HUES6 (cell line): ENCODE data around the gene CHN1.

ENCODE experiments used
- H3K27ac ChIP-seq: 2 replicates; pipeline ENCODE4 v1.7.0; 2013; ENCODE audit warnings: low read depth, mild to moderate bottlenecking, low read length, inconsistent platforms
- H3K27me3 ChIP-seq: 2 replicates; pipeline ENCODE4 v1.6.1; 2013; ENCODE audit warnings: low read length; ENCODE audit not compliant: control insufficient read depth, insufficient read depth
- H3K36me3 ChIP-seq: 2 replicates; pipeline ENCODE4 v1.6.1; 2013; ENCODE audit warnings: low read length; ENCODE audit not compliant: control insufficient read depth, insufficient read depth
- H3K4me1 ChIP-seq: 2 replicates; pipeline ENCODE4 v1.6.1; 2013; ENCODE audit warnings: low read length; ENCODE audit not compliant: control insufficient read depth, insufficient read depth
- H3K4me3 ChIP-seq: 2 replicates; pipeline ENCODE4 v1.5.1; 2013; ENCODE audit warnings: low read depth, low read length
- H3K9ac ChIP-seq: one replicate; pipeline ENCODE4 v1.6.1; 2013; ENCODE audit warnings: mild to moderate bottlenecking, low read length
- H3K9me3 ChIP-seq: 2 replicates; pipeline ENCODE4 v1.6.1; 2013; ENCODE audit warnings: low read depth, low read length; ENCODE audit not compliant: control insufficient read depth, insufficient read depth

The CHN1 gene

GRCh38 chr2:174925046-174925784 lies 80.0 kb downstream of the CHN1 start:
- peaks cover 18% of the 10 kb centered on the region; the same call in 1 of the 2 replicates for H3K36me3 ChIP-seq
- H3K9me3 ChIP-seq: peaks cover 4% of the 10 kb centered on the region; the same call in 1 of the 2 replicates
- no peaks in the 10 kb centered on the region for H3K27me3 ChIP-seq
- peak overlapping the region; percentile 30; the same call in 1 of the 2 replicates for H3K4me3 ChIP-seq
- peaks cover 30% of the 10 kb centered on the region for H3K4me1 ChIP-seq
- peak overlapping the region; percentile 59 for H3K9ac ChIP-seq
- peak overlapping the region; percentile 82 for H3K27ac ChIP-seq

GRCh38 chr2:174924061-174924693 lies 81.0 kb downstream of the CHN1 start:
- Histone ChIP-seq H3K4me1 (peaks cover 30% of the 10 kb centered on the region), H3K36me3 (peaks cover 15% of the 10 kb centered on the region; the same call in 1 of the 2 replicates), H3K27me3 (no peaks in the 10 kb centered on the region), H3K9me3 (peaks cover 4% of the 10 kb centered on the region; the same call in 1 of the 2 replicates), H3K9ac (peak overlapping the region; percentile 59), H3K27ac (peak overlapping the region; percentile 82), H3K4me3 (peak overlapping the region; percentile 30)

GRCh38 chr2:174919947-174920595 lies 85.1 kb downstream of the CHN1 start:
- Histone ChIP-seq H3K36me3 (peaks cover 13% of the 10 kb centered on the region; the same call in 1 of the 2 replicates), H3K4me1 (peaks cover 21% of the 10 kb centered on the region), H3K27ac (no peak overlapping the region), H3K4me3 (no peak overlapping the region), H3K9me3 (peaks cover 4% of the 10 kb centered on the region; the same call in 1 of the 2 replicates), H3K9ac (no peak overlapping the region), H3K27me3 (no peaks in the 10 kb centered on the region)

GRCh38 chr2:174918886-174919526 lies 86.2 kb downstream of the CHN1 start:
- H3K9ac ChIP-seq: no peak overlapping the region
- H3K27me3 ChIP-seq: no peaks in the 10 kb centered on the region
- H3K36me3 ChIP-seq: peaks cover 17% of the 10 kb centered on the region
- H3K27ac ChIP-seq: no peak overlapping the region
- H3K4me3 ChIP-seq: no peak overlapping the region
- H3K9me3 ChIP-seq: peaks cover 4% of the 10 kb centered on the region; the same call in 1 of the 2 replicates
- peaks cover 15% of the 10 kb centered on the region for H3K4me1 ChIP-seq

GRCh38 chr2:174916270-174916930 lies 88.8 kb downstream of the CHN1 start:
- no peaks in the 10 kb centered on the region for H3K27me3 ChIP-seq
- H3K36me3 ChIP-seq: peaks cover 23% of the 10 kb centered on the region

GRCh38 chr2:174914853-174915760 lies 90.1 kb downstream of the CHN1 start:
- Histone ChIP-seq H3K9me3 (no peaks in the 10 kb centered on the region), H3K4me1 (peaks cover 10% of the 10 kb centered on the region; the same call in 1 of the 2 replicates), H3K36me3 (peaks cover 18% of the 10 kb centered on the region), H3K4me3 (no peak overlapping the region), H3K27me3 (no peaks in the 10 kb centered on the region), H3K9ac (no peak overlapping the region), H3K27ac (no peak overlapping the region)

More at GRCh38 chr2:174916270-174916930, 88.8 kb downstream of the CHN1 start:
- no peak overlapping the region for H3K9ac ChIP-seq
- H3K27ac ChIP-seq: no peak overlapping the region
- no peaks in the 10 kb centered on the region for H3K9me3 ChIP-seq
- peaks cover 10% of the 10 kb centered on the region; the same call in 1 of the 2 replicates for H3K4me1 ChIP-seq
- H3K4me3 ChIP-seq: no peak overlapping the region

- peaks cover 6% of the 10 kb centered on the region for H3K4me1 ChIP-seq
- no peaks in the 10 kb centered on the region for H3K9me3 ChIP-seq
- H3K27ac ChIP-seq: no peak overlapping the region
- H3K27me3 ChIP-seq: no peaks in the 10 kb centered on the region
- peaks cover 10% of the 10 kb centered on the region for H3K36me3 ChIP-seq
- H3K9ac ChIP-seq: no peak overlapping the region
- H3K4me3 ChIP-seq: no peak overlapping the region
Observed at GRCh38 chr2:174908284-174908683, 96.9 kb downstream of the CHN1 start.

GRCh38 chr2:174903264-174903556 lies 102.0 kb downstream of the CHN1 start:
- Histone ChIP-seq H3K4me3 (no peak overlapping the region), H3K4me1 (peaks cover 10% of the 10 kb centered on the region; the same call in 1 of the 2 replicates), H3K36me3 (peaks cover 2% of the 10 kb centered on the region), H3K9me3 (no peaks in the 10 kb centered on the region), H3K27me3 (no peaks in the 10 kb centered on the region), H3K27ac (0 out of 2 replicates have a peak overlapping the region, but pooled peaks have one; percentile 30), H3K9ac (no peak overlapping the region)

- no peaks in the 10 kb centered on the region for H3K9me3 ChIP-seq
- peaks cover 2% of the 10 kb centered on the region for H3K36me3 ChIP-seq
- H3K27me3 ChIP-seq: no peaks in the 10 kb centered on the region
- 0 out of 2 replicates have a peak overlapping the region, but pooled peaks have one; percentile 30 for H3K27ac ChIP-seq
- H3K4me1 ChIP-seq: peaks cover 10% of the 10 kb centered on the region; the same call in 1 of the 2 replicates
- no peak overlapping the region for H3K9ac ChIP-seq
- H3K4me3 ChIP-seq: no peak overlapping the region
Observed at GRCh38 chr2:174902506-174903263, 102.5 kb downstream of the CHN1 start.
